Measurements from ENCODE around the gene PEX7.

The PEX7 gene

GRCh38 chr6:136950436-136951126, 128.2 kb downstream of the PEX7 start:
- H2AFZ ChIP-seq (ENCODE audit: low read length): peak overlapping the region; percentile 2; the same call in 1 of the 2 replicates
- DNase-seq: no peak
- H3K9ac ChIP-seq (ENCODE audit: low read length): no peak overlapping the region
- H3K9me3 ChIP-seq (replicated peaks; ENCODE audit: insufficient read depth, low read length): no peaks in the 10 kb centered on the region
- H3F3A ChIP-seq (ENCODE audit: insufficient read depth, low read length): no peaks in the 10 kb centered on the region
- H3K27me3 ChIP-seq (replicated peaks; ENCODE audit: insufficient read depth, low read length): no peaks in the 10 kb centered on the region
- no peaks in the 10 kb centered on the region for H3K9me2 ChIP-seq (replicated peaks; ENCODE audit: insufficient read depth, low read length)
- no peaks in the 10 kb centered on the region for H3K79me2 ChIP-seq (ENCODE audit: low read length)
- no peak overlapping the region for H3K4me2 ChIP-seq (ENCODE audit: low read depth, low read length)
- no peak overlapping the region for H3K4me3 ChIP-seq (ENCODE audit: low read length)
- TF ChIP-seq EZH2 (optimal IDR thresholded peaks at IDR 0.05; ENCODE audit: low read depth, low read length) (no peak), CTCF (IDR thresholded peaks at IDR 0.05; ENCODE audit: low read length) (no peak)
- no peaks in the 10 kb centered on the region for H3K4me1 ChIP-seq (ENCODE audit: low read length)
- no peaks in the 10 kb centered on the region for H4K20me1 ChIP-seq (ENCODE audit: insufficient read depth, low read length)
- H3K27ac ChIP-seq (ENCODE audit: low read length): no peak overlapping the region
- H3K36me3 ChIP-seq (replicated peaks; ENCODE audit: insufficient read depth, low read length): no peaks in the 10 kb centered on the region

- Histone ChIP-seq H3K9me3 (replicated peaks; ENCODE audit: insufficient read depth, low read length) (no peaks in the 10 kb centered on the region), H3K9ac (ENCODE audit: low read length) (no peak overlapping the region), H4K20me1 (ENCODE audit: insufficient read depth, low read length) (no peaks in the 10 kb centered on the region), H2AFZ (ENCODE audit: low read length) (no peak overlapping the region), H3K9me2 (replicated peaks; ENCODE audit: insufficient read depth, low read length) (no peaks in the 10 kb centered on the region), H3F3A (ENCODE audit: insufficient read depth, low read length) (no peaks in the 10 kb centered on the region), H3K36me3 (replicated peaks; ENCODE audit: insufficient read depth, low read length) (no peaks in the 10 kb centered on the region), H3K27me3 (replicated peaks; ENCODE audit: insufficient read depth, low read length) (no peaks in the 10 kb centered on the region), H3K27ac (ENCODE audit: low read length) (no peak overlapping the region), H3K79me2 (ENCODE audit: low read length) (no peaks in the 10 kb centered on the region), H3K4me3 (ENCODE audit: low read length) (no peak overlapping the region), H3K4me1 (ENCODE audit: low read length) (peaks cover 8% of the 10 kb centered on the region), H3K4me2 (ENCODE audit: low read depth, low read length) (no peak overlapping the region)
- DNase-seq: no peak
- TF ChIP-seq CTCF (IDR thresholded peaks at IDR 0.05; ENCODE audit: low read length): no peak
- TF ChIP-seq EZH2phosphoT487 (IDR thresholded peaks at IDR 0.05; ENCODE audit: low read length): no peak
- TF ChIP-seq EZH2 (optimal IDR thresholded peaks at IDR 0.05; ENCODE audit: low read depth, low read length): no peak
Measured at GRCh38 chr6:136952714-136953260, 130.4 kb downstream of the PEX7 start.

- Histone ChIP-seq H2AFZ (ENCODE audit: low read length) (no peak overlapping the region), H3F3A (ENCODE audit: insufficient read depth, low read length) (no peaks in the 10 kb centered on the region), H3K9me2 (replicated peaks; ENCODE audit: insufficient read depth, low read length) (no peaks in the 10 kb centered on the region), H3K27ac (ENCODE audit: low read length) (no peak overlapping the region), H3K9ac (ENCODE audit: low read length) (no peak overlapping the region), H3K79me2 (ENCODE audit: low read length) (no peaks in the 10 kb centered on the region), H3K4me2 (ENCODE audit: low read depth, low read length) (no peak overlapping the region), H4K20me1 (ENCODE audit: insufficient read depth, low read length) (no peaks in the 10 kb centered on the region), H3K27me3 (replicated peaks; ENCODE audit: insufficient read depth, low read length) (no peaks in the 10 kb centered on the region), H3K4me1 (ENCODE audit: low read length) (peaks cover 8% of the 10 kb centered on the region), H3K9me3 (replicated peaks; ENCODE audit: insufficient read depth, low read length) (no peaks in the 10 kb centered on the region), H3K36me3 (replicated peaks; ENCODE audit: insufficient read depth, low read length) (no peaks in the 10 kb centered on the region), H3K4me3 (ENCODE audit: low read length) (no peak overlapping the region)
- TF ChIP-seq CTCF (IDR thresholded peaks at IDR 0.05; ENCODE audit: low read length) (no peak), EZH2phosphoT487 (IDR thresholded peaks at IDR 0.05; ENCODE audit: low read length) (no peak), EZH2 (optimal IDR thresholded peaks at IDR 0.05; ENCODE audit: low read depth, low read length) (no peak)
- DNase-seq: no peak
Measured at GRCh38 chr6:136955123-136955522, 132.7 kb downstream of the PEX7 start.
